Measurements from ENCODE around the gene DDX49. TPM values are rescaled to one million over a fixed set of nuclear protein-coding genes. Genes with fewer than 3 reads are reported as not detected.

The DDX49 gene
- total and polyA plus RNA-seq, 9 of the 15 experiments (the other 6 are each of a cell fraction or from before 2014, with no cell fraction given): 1.1 to 113 (median 45.7) TPM

GRCh38 chr19:18898081-18898606 is 21.4 kb upstream of the DDX49 start (continued):
- TF ChIP-seq POLR2B (IDR thresholded peaks at IDR 0.05; ENCODE audit: low read depth, partially characterized antibody): no peak
- no peak for TF ChIP-seq CHD4 (IDR thresholded peaks at IDR 0.05; ENCODE audit: insufficient read depth, insufficient replicate concordance, low read depth, low read length, poor library complexity, severe bottlenecking)
- no peak for TF ChIP-seq TBP (optimal IDR thresholded peaks at IDR 0.05; ENCODE audit: low read depth, low read length)
- peak; percentile 47 for TF ChIP-seq HMGN3 (IDR thresholded peaks at IDR 0.05; ENCODE audit: borderline replicate concordance, extremely low read depth, insufficient read length, low read depth, low read length)

GRCh38 chr19:18898607-18899408 is 20.7 kb upstream of the DDX49 start:
- FAIRE-seq (no peak), ATAC-seq (no peak), DNase-seq (ENCODE audit: extremely low read depth in 1 of 4, low spot score in 3 of 4) (no peak)
- Histone ChIP-seq H3K79me2 (ENCODE audit: control insufficient read depth, insufficient read depth, low read length) (no peaks in the 10 kb centered on the region), H2AFZ (ENCODE audit: low read depth, low read length) (no peak overlapping the region), H3K36me3 (ENCODE audit: control insufficient read depth, insufficient read depth, low read length) (peaks cover 34% of the 10 kb centered on the region; the same call in 2 of the 3 replicates), H3K4me2 (ENCODE audit: insufficient read depth, low read length) (no peak overlapping the region; the same call in 1 of the 2 replicates), H3K9me1 (ENCODE audit: control insufficient read depth, insufficient read depth, low read length) (peaks cover 3% of the 10 kb centered on the region), H4K20me1 (replicated peaks; ENCODE audit: control insufficient read depth, insufficient read depth, low read length) (peaks cover 17% of the 10 kb centered on the region), H3K4me3 (no peak overlapping the region), H3K9ac (ENCODE audit: insufficient read depth in 1 of 2, low read depth in 2 of 2, low read length in 2 of 2) (peak overlapping the region in 1 of 2 experiments; percentile 86; a peak in 2 of 4 replicates), H3K27ac (ENCODE audit: extremely low read depth, low read depth, low read length) (no peak overlapping the region), H3K27me3 (ENCODE audit: control insufficient read depth in 2 of 2, insufficient read depth in 2 of 2, low read length in 2 of 2) (peaks cover 0 to 5% of the 10 kb centered on the region in 2 experiments; a peak in 1 of 5 replicates), H3K4me1 (replicated peaks in 1 of 2; ENCODE audit: control insufficient read depth in 2 of 2, insufficient read depth in 2 of 2, low read length in 2 of 2) (peaks cover 12 to 63% of the 10 kb centered on the region in 2 experiments), H3K9me3 (replicated peaks; ENCODE audit: control insufficient read depth, insufficient read depth, low read depth, low read length) (no peaks in the 10 kb centered on the region)
- BruUV-seq (replicated peaks): no TSS peak
- CTCF ChIA-PET (ENCODE audit: low intra/inter-chr PET ratio): no interaction called here
- intact Hi-C loops (cut with micrococcal nuclease): loop anchor here (5.0 kb wide), 1 partner anchor 238 kb away; the partner anchor contains the start of gene TMEM161A
- POLR2A ChIA-PET: interaction anchor here (0.5 to 1.9 kb wide), 5 partner anchors 9 to 20 kb away, joined by 3 to 9 read pairs (median 5); partner anchors contain the start of genes COPE and DDX49
- WGBS (ENCODE audit: insufficient coverage, low coverage, missing lambda C conversion rate): 62% methylated on average over 18 of the region's 18 CpGs
- in situ Hi-C loops (cut with MboI): no loop called here
- TF ChIP-seq POLR2AphosphoS5 (IDR thresholded peaks at IDR 0.05; ENCODE audit: control insufficient read depth, insufficient read depth, low read depth, low read length) (peak; percentile 41; the same call in 1 of the 2 replicates), HES1 (IDR thresholded peaks at IDR 0.05; ENCODE audit: low read depth) (no peak), HMGN3 (IDR thresholded peaks at IDR 0.05; ENCODE audit: borderline replicate concordance, extremely low read depth, insufficient read length, low read depth, low read length) (peak; percentile 19), MCM2 (IDR thresholded peaks at IDR 0.05; ENCODE audit: low read depth) (no peak), THRAP3 (IDR thresholded peaks at IDR 0.05; ENCODE audit: borderline replicate concordance) (no peak), NR2C1 (IDR thresholded peaks at IDR 0.05) (peak; percentile 90), NR2C1 (tag; IDR thresholded peaks at IDR 0.05) (peak; percentile 96), TAF1 (IDR thresholded peaks at IDR 0.05; ENCODE audit: control insufficient read depth, extremely low read depth, insufficient read depth, low read length, severe bottlenecking) (no peak), ZNF584 (CRISPR knock-in tag; IDR thresholded peaks at IDR 0.05; ENCODE audit: low read depth) (no peak), POLR3G (IDR thresholded peaks at IDR 0.05; ENCODE audit: extremely low read depth, insufficient read length, insufficient replicate concordance) (no peak), CTBP1 (IDR thresholded peaks at IDR 0.05; ENCODE audit: borderline replicate concordance) (peak; percentile 62; the same call in 1 of the 2 replicates), CREM (IDR thresholded peaks at IDR 0.05; ENCODE audit: low read depth) (0 out of 2 replicates have a peak, but pooled peaks have one; percentile 5), RBFOX2 (IDR thresholded peaks at IDR 0.05; ENCODE audit: low read depth, low read length) (peak; percentile 31; the same call in 1 of the 2 replicates)

All from K562 (cell line).